IMR-90 (cell line): ENCODE measurements around the gene TSSK2. TPM values are rescaled to one million over a fixed set of nuclear protein-coding genes. Genes with fewer than 3 reads are reported as not detected.

Experiments used
- ATAC-seq: fragments of 200-7000 bp; cut with Tn5 transposase; 2 replicates; pipeline ENCODE4 v1.9.1; 2020; ENCODE audit warnings: low read depth, mild to moderate bottlenecking, moderate library complexity
- BruUV-seq: library from RNA; stranded (reverse); fragments of 400-500 nt; replicated peaks from 2 replicates; lab custom pipeline; 2021; lab: Mats Ljungman, UMichigan
- CTCF ChIA-PET: fragments of 300-600 bp; formaldehyde crosslinking; extraction: SDS; loops from one replicate; lab custom pipeline; 2021; ENCODE audit warnings: antibody characterized with exemption; lab: Yijun Ruan, JAX
- POLR2A ChIA-PET: fragments of 300-600 bp; sonication (Branson Sonifier 250); formaldehyde crosslinking; loops from one replicate; lab custom pipeline; 2022; ENCODE audit warnings: antibody characterized with exemption; ENCODE audit not compliant: unreplicated experiment; lab: Charles Lee
- DNase-seq: peaks from one replicate; pipeline ENCODE4 v3.0.0; 2013
- H2AFZ ChIP-seq: replicated peaks from 2 replicates; pipeline ENCODE3; 2013; ENCODE audit warnings: low read length, mild to moderate bottlenecking; ENCODE audit not compliant: poor library complexity
- H2AK5ac ChIP-seq: 2 replicates; pipeline ENCODE4 v1.6.1; 2013; ENCODE audit warnings: low read depth, low read length, inconsistent platforms
- H2AK9ac ChIP-seq: replicated peaks from 2 replicates; pipeline ENCODE3; 2013; ENCODE audit warnings: mild to moderate bottlenecking, low read depth, low read length, moderate library complexity; ENCODE audit not compliant: poor library complexity
- H2BK120ac ChIP-seq: 2 replicates; pipeline ENCODE4 v1.6.1; 2013; ENCODE audit warnings: low read depth, low read length, inconsistent platforms
- H2BK15ac ChIP-seq: 3 replicates; pipeline ENCODE4 v1.6.1; 2013; ENCODE audit warnings: low read depth, low read length, inconsistent platforms
- H2BK20ac ChIP-seq: 2 replicates; pipeline ENCODE4 v1.6.1; 2013; ENCODE audit warnings: low read depth, mild to moderate bottlenecking, inconsistent platforms, low read length, moderate library complexity
- H2BK5ac ChIP-seq: 2 replicates; pipeline ENCODE4 v1.6.1; 2013; ENCODE audit warnings: mild to moderate bottlenecking, low read depth, low read length, inconsistent platforms; ENCODE audit not compliant: poor library complexity, severe bottlenecking
- H3K14ac ChIP-seq: replicated peaks from 2 replicates; pipeline ENCODE4 v1.6.1; 2013; ENCODE audit warnings: low read depth, low read length, inconsistent platforms
- H3K18ac ChIP-seq: 2 replicates; pipeline ENCODE4 v1.6.1; 2013; ENCODE audit warnings: low read depth, low read length, control low read depth
- H3K23ac ChIP-seq: 2 replicates; pipeline ENCODE4 v1.6.1; 2013; ENCODE audit warnings: low read depth, low read length, inconsistent platforms
- H3K27ac ChIP-seq: 2 replicates; pipeline ENCODE4 v1.5.1; 2013; ENCODE audit warnings: mild to moderate bottlenecking, control low read depth, low read length; ENCODE audit not compliant: insufficient read depth
- H3K27me3 ChIP-seq: 2 replicates; pipeline ENCODE4 v1.6.1; 2013; ENCODE audit warnings: low read length; ENCODE audit not compliant: control insufficient read depth, insufficient read depth
- H3K36me3 ChIP-seq: 2 replicates; pipeline ENCODE4 v1.6.1; 2013; ENCODE audit warnings: low read length, mixed read lengths; ENCODE audit not compliant: control insufficient read depth, insufficient read depth
- H3K4ac ChIP-seq: 2 replicates; pipeline ENCODE4 v1.6.1; 2013; ENCODE audit warnings: low read depth, low read length, inconsistent platforms
- H3K4me1 ChIP-seq: 2 replicates; pipeline ENCODE4 v1.6.1; 2013; ENCODE audit warnings: low read length, mixed read lengths; ENCODE audit not compliant: control insufficient read depth, insufficient read depth
- H3K4me2 ChIP-seq: 2 replicates; pipeline ENCODE4 v1.6.1; 2013; ENCODE audit warnings: low read depth, mild to moderate bottlenecking, control low read depth, low read length, moderate library complexity
- H3K4me3 ChIP-seq: 2 replicates; pipeline ENCODE4 v1.5.1; 2013; ENCODE audit warnings: low read depth, mild to moderate bottlenecking, control low read depth, low read length, moderate library complexity; ENCODE audit not compliant: insufficient read depth
- H3K56ac ChIP-seq: 2 replicates; pipeline ENCODE4 v1.6.1; 2013; ENCODE audit warnings: low read length, inconsistent platforms; ENCODE audit not compliant: insufficient read depth; ENCODE audit errors: extremely low read depth
- H3K79me1 ChIP-seq, 2 experiments: 2 replicates each; pipeline ENCODE4 v1.6.1; 2013; ENCODE audit warnings: low read length in 2 of 2, inconsistent platforms in 1 of 2, low read depth in 1 of 2
- H3K9ac ChIP-seq: 2 replicates; pipeline ENCODE4 v1.6.1; 2013; ENCODE audit warnings: low read depth, low read length, control low read depth
- H3K9me1 ChIP-seq: 2 replicates; pipeline ENCODE4 v1.6.1; 2013; ENCODE audit warnings: low read length, inconsistent platforms; ENCODE audit not compliant: insufficient read depth
- H3K9me3 ChIP-seq: 2 replicates; pipeline ENCODE4 v1.6.1; 2013; ENCODE audit warnings: low read length; ENCODE audit not compliant: control insufficient read depth, insufficient read depth
- H4K20me1 ChIP-seq: 2 replicates; pipeline ENCODE4 v1.6.1; 2013; ENCODE audit warnings: low read length, inconsistent platforms; ENCODE audit not compliant: insufficient read depth
- H4K5ac ChIP-seq: 2 replicates; pipeline ENCODE4 v1.6.1; 2013; ENCODE audit warnings: mild to moderate bottlenecking, low read depth, low read length, control low read depth
- H4K8ac ChIP-seq, 2 experiments: 2 replicates each; pipeline ENCODE4 v1.6.1; 2013; ENCODE audit warnings: low read depth in 2 of 2, low read length in 2 of 2, control low read depth in 1 of 2, inconsistent platforms in 1 of 2
- H4K91ac ChIP-seq: 2 replicates; pipeline ENCODE4 v1.6.1; 2013; ENCODE audit warnings: low read depth, low read length, inconsistent platforms; ENCODE audit not compliant: insufficient read depth
- BHLHE40 ChIP-seq: fragments of 150-350 bp; IDR thresholded peaks from 2 replicates; pipeline ENCODE4 v1.6.1; 2016; ENCODE audit warnings: mild to moderate bottlenecking, low read depth, low read length
- CTCF ChIP-seq: conservative IDR thresholded peaks from 2 replicates; pipeline ENCODE4 v1.5.1; 2012; ENCODE audit warnings: mild to moderate bottlenecking, low read depth, low read length, improper control_type of control experiment
- ELK1 ChIP-seq: fragments of 150-350 bp; IDR thresholded peaks from 2 replicates; pipeline ENCODE4 v1.6.1; 2016; ENCODE audit warnings: low read depth, mild to moderate bottlenecking, low read length, moderate library complexity, borderline replicate concordance
- FOS ChIP-seq: fragments of 150-350 bp; IDR thresholded peaks from 2 replicates; pipeline ENCODE4 v1.6.1; 2016; ENCODE audit warnings: low read depth, low read length
- MAFK ChIP-seq: IDR thresholded peaks from 2 replicates; pipeline ENCODE4 v1.6.1; 2012; ENCODE audit warnings: low read depth, low read length, improper control_type of control experiment
- MAZ ChIP-seq: IDR thresholded peaks from 2 replicates; pipeline ENCODE4 v1.6.1; 2012; ENCODE audit warnings: low read depth, mild to moderate bottlenecking, low read length, improper control_type of control experiment, moderate library complexity, borderline replicate concordance
- NFE2L2 ChIP-seq: fragments of 150-350 bp; IDR thresholded peaks from 2 replicates; pipeline ENCODE4 v1.6.1; 2016; ENCODE audit warnings: low read depth, mild to moderate bottlenecking, low read length
- POLR2A ChIP-seq: IDR thresholded peaks from 2 replicates; pipeline ENCODE4 v1.6.1; 2012; ENCODE audit warnings: mild to moderate bottlenecking, low read depth, low read length
- RAD21 ChIP-seq: IDR thresholded peaks from 2 replicates; pipeline ENCODE4 v1.6.1; 2012; ENCODE audit warnings: low read length, improper control_type of control experiment
- RFX5 ChIP-seq: IDR thresholded peaks from 2 replicates; pipeline ENCODE4 v1.8.0; 2012; ENCODE audit warnings: low read depth, mild to moderate bottlenecking, low read length, moderate library complexity
- SMC3 ChIP-seq: fragments of 150-350 bp; IDR thresholded peaks from 2 replicates; pipeline ENCODE4 v1.6.1; 2016; ENCODE audit warnings: low read depth, mild to moderate bottlenecking, antibody characterized with exemption, low read length, moderate library complexity
- USF2 ChIP-seq: fragments of 150-350 bp; IDR thresholded peaks from 2 replicates; pipeline ENCODE4 v1.6.1; 2017; ENCODE audit warnings: mild to moderate bottlenecking, antibody characterized with exemption, low read length, low read depth
- WGBS, 2 experiments: methylation state at CpG; one replicate each; pipeline versions ENCODE4 v1.1.5 to v1.1.7; 2013; ENCODE audit warnings: missing lambda C conversion rate in 2 of 2; ENCODE audit not compliant: insufficient read length in 1 of 2; ENCODE audit errors: extremely low coverage in 2 of 2; 5-methylcytosine and 5-hydroxymethylcytosine counted together
- dilution Hi-C: fragments of 300-500 bp; cut with HindIII; formaldehyde crosslinking; loops from one replicate; pipeline ENCODE4 v1.14.3; 2018; ENCODE audit warnings: low sequenced_read_pairs; ENCODE audit not compliant: unreplicated experiment
- in situ Hi-C: fragments of 300-500 bp; cut with MboI; formaldehyde crosslinking; loops from 3 replicates; pipeline ENCODE4 v1.14.3; 2019; ENCODE audit warnings: low sequenced_read_pairs, inconsistent platforms, mixed read lengths
- intact Hi-C: fragments of 100-400 bp; cut with micrococcal nuclease; formaldehyde crosslinking; loops from 2 replicates; pipeline ENCODE4 v1.10.0; 2022
- polyA plus RNA-seq, 3 experiments: library from polyadenylated mRNA; depleted of rRNA; stranded (reverse); fragments of >200 nt; gene quantifications; 2 replicates each; pipeline ENCODE4 v1.2.3, GENCODE V29; 2012; ENCODE audit warnings: low replicate concordance in 1 of 3
- total RNA-seq: library from RNA; depleted of rRNA; stranded (reverse); fragments of >200 nt; gene quantifications from 2 replicates; pipeline ENCODE4 v1.2.3, GENCODE V29; 2012

The TSSK2 gene
- total and polyA plus RNA-seq, 2 of the 4 experiments (the other 2 are of a cell fraction): not detected

GRCh38 chr22:19179497-19180048 is 48.5 kb downstream of the TSSK2 start:
- dilution Hi-C loops: no loop called here
- ChIA-PET POLR2A (no interaction called here), CTCF (interaction anchor here (0.6 to 1.1 kb wide), 6 partner anchors 10 to 1603 kb away, joined by 3 to 8 read pairs (median 3); no protein-coding TSS in a partner anchor)
- Histone ChIP-seq H2AK5ac (peak overlapping the region; percentile 44; the same call in 1 of the 2 replicates), H3K9me3 (no peaks in the 10 kb centered on the region), H3K4me1 (peaks cover 14% of the 10 kb centered on the region), H4K20me1 (peaks cover 17% of the 10 kb centered on the region), H2BK15ac (no peak overlapping the region), H2AK9ac (peak overlapping the region; percentile 22), H2BK120ac (no peak overlapping the region), H3K27ac (no peak overlapping the region), H2AFZ (peak overlapping the region; percentile 89), H3K4ac (no peak overlapping the region; the same call in 1 of the 2 replicates), H3K14ac (no peak overlapping the region), H3K23ac (no peak overlapping the region), H3K36me3 (peaks cover 8% of the 10 kb centered on the region), H3K18ac (no peak overlapping the region), H2BK5ac (no peak overlapping the region), H3K27me3 (no peaks in the 10 kb centered on the region), H3K9me1 (0 out of 2 replicates have a peak, but pooled peaks cover 2% of the 10 kb centered on the region), H3K4me2 (peak overlapping the region; percentile 61), H3K79me1 (peaks cover 2 to 35% of the 10 kb centered on the region in 2 experiments; a peak in 3 of 4 replicates), H4K8ac (peak overlapping the region; percentile 32 to 56; a peak in 2 of 4 replicates), H3K56ac (no peak overlapping the region), H3K9ac (0 out of 2 replicates have a peak overlapping the region, but pooled peaks have one; percentile 25), H3K4me3 (0 out of 2 replicates have a peak overlapping the region, but pooled peaks have one; percentile 46), H2BK20ac (no peak overlapping the region), H4K91ac (0 out of 2 replicates have a peak overlapping the region, but pooled peaks have one; percentile 27), H4K5ac (peak overlapping the region; percentile 11; the same call in 1 of the 2 replicates)
- 40% methylated on average over 7 of the region's 15 CpGs; no CpG with 5 or more reads in 1 of the 2 experiments for WGBS, 2 experiments
- in situ Hi-C loops: loop anchor here (10.0 kb wide), 1 partner anchor 175 kb away; no protein-coding TSS in a partner anchor
- ATAC-seq (peak; percentile 65), DNase-seq (peak; percentile 85)
- TF ChIP-seq CTCF: peak; percentile 75
- TF ChIP-seq USF2: no peak
- no peak for TF ChIP-seq FOS
- no peak for TF ChIP-seq POLR2A
- TF ChIP-seq SMC3: peak; percentile 71
- TF ChIP-seq MAZ: no peak
- peak; percentile 78 for TF ChIP-seq RAD21
- TF ChIP-seq RFX5: no peak
- no peak for TF ChIP-seq BHLHE40
- no peak for TF ChIP-seq NFE2L2
- TF ChIP-seq ELK1: no peak
- no peak for TF ChIP-seq MAFK
- BruUV-seq: no TSS peak
- intact Hi-C loops: loop anchor here (1.0 to 2.0 kb wide), 4 partner anchors 112 to 451 kb away; partner anchors contain the start of genes CDC45, CLTCL1 and UFD1
